Endothelial cell of umbilical vein (primary cell): ENCODE data around the gene OSBPL10. TPM values are rescaled to one million over a fixed set of nuclear protein-coding genes. Genes with fewer than 3 reads are reported as not detected.

ENCODE experiments used
- BruUV-seq: library from RNA; stranded (reverse); fragments of 400-500 nt; replicated peaks from 2 replicates; lab custom pipeline; 2021; lab: Mats Ljungman, UMichigan
- CTCF ChIA-PET: fragments of 300-600, 350-600 bp; sonication (Branson Sonifier 250); formaldehyde crosslinking; loops from one replicate; lab custom pipeline; 2021; ENCODE audit warnings: antibody characterized with exemption, inconsistent platforms; lab: Charles Lee
- POLR2A ChIA-PET: fragments of 300-600, 350-600 bp; sonication (Branson Sonifier 250); formaldehyde crosslinking; loops from one replicate; lab custom pipeline; 2021; ENCODE audit warnings: antibody characterized with exemption, inconsistent platforms; lab: Charles Lee
- DNase-seq: peaks from one replicate; pipeline ENCODE4 v3.0.0-alpha.2; 2011; ENCODE audit warnings: low read depth, low spot score
- FAIRE-seq: peaks from 2 replicates; lab custom pipeline; 2011; peaks lifted over from hg19 to GRCh38; lab: Jason Lieb, UNC
- H2AFZ ChIP-seq: 2 replicates; pipeline ENCODE4 v1.6.0; 2012; ENCODE audit warnings: low read depth, low read length, control low read depth, inconsistent platforms
- H3K27ac ChIP-seq: 2 replicates; pipeline ENCODE4 v1.5.1; 2011; ENCODE audit warnings: low read depth, mild to moderate bottlenecking, control low read depth, low read length, moderate library complexity; ENCODE audit not compliant: insufficient read depth
- H3K27me3 ChIP-seq, 2 experiments: 2 replicates each; pipeline versions ENCODE4 v1.6.0 to v1.6.1; 2011; ENCODE audit warnings: low read length in 2 of 2, mixed read lengths in 1 of 2; ENCODE audit not compliant: control insufficient read depth in 2 of 2, insufficient read depth in 2 of 2
- H3K36me3 ChIP-seq, 2 experiments: 2 replicates in 1 of 2; 3 replicates in 1 of 2; pipeline ENCODE4 v1.5.1; 2011; ENCODE audit warnings: low read length in 2 of 2, mild to moderate bottlenecking in 1 of 2, moderate library complexity in 1 of 2; ENCODE audit not compliant: control insufficient read depth in 2 of 2, insufficient read depth in 2 of 2; ENCODE audit errors: extremely low read depth in 1 of 2
- H3K4me1 ChIP-seq: 3 replicates; pipeline ENCODE4 v1.5.1; 2011; ENCODE audit warnings: mild to moderate bottlenecking, low read length; ENCODE audit not compliant: control insufficient read depth, insufficient read depth; ENCODE audit errors: extremely low read depth
- H3K4me2 ChIP-seq: 2 replicates; pipeline ENCODE4 v1.6.1; 2011; ENCODE audit warnings: low read length, control low read depth, mixed read lengths; ENCODE audit not compliant: insufficient read depth
- H3K4me3 ChIP-seq, 3 experiments: fragments of 200-600 bp in 1 of 3; sonication (generic), shearing (Covaris generic) in 1 of 3; replicated peaks in 1 of 3; 2 replicates each; pipeline ENCODE4 v1.5.1; 2011 to 2016; ENCODE audit warnings: control low read depth in 3 of 3, low read length in 3 of 3, mild to moderate bottlenecking in 2 of 3, inconsistent platforms in 1 of 3, low read depth in 1 of 3, moderate library complexity in 1 of 3; ENCODE audit not compliant: insufficient read depth in 1 of 3
- H3K79me2 ChIP-seq: 2 replicates; pipeline ENCODE4 v1.6.0; 2012; ENCODE audit warnings: low read length, inconsistent platforms; ENCODE audit not compliant: control insufficient read depth, insufficient read depth
- H3K9ac ChIP-seq: replicated peaks from 2 replicates; pipeline ENCODE3; 2011; ENCODE audit warnings: low read length, control low read depth; ENCODE audit not compliant: insufficient read depth; ENCODE audit errors: extremely low read depth
- H3K9me1 ChIP-seq: replicated peaks from 3 replicates; pipeline ENCODE4 v1.6.0; 2011; ENCODE audit warnings: mild to moderate bottlenecking, low read length; ENCODE audit not compliant: control insufficient read depth, insufficient read depth; ENCODE audit errors: extremely low read depth
- H3K9me3 ChIP-seq: replicated peaks from 2 replicates; pipeline ENCODE4 v1.5.1; 2012; ENCODE audit warnings: low read length, inconsistent platforms; ENCODE audit not compliant: control insufficient read depth, insufficient read depth
- H4K20me1 ChIP-seq: replicated peaks from 2 replicates; pipeline ENCODE3; 2011; ENCODE audit warnings: mild to moderate bottlenecking, low read length; ENCODE audit not compliant: control insufficient read depth, insufficient read depth; ENCODE audit errors: extremely low read depth
- EZH2 ChIP-seq: IDR thresholded peaks from 2 replicates; pipeline ENCODE4 v1.6.1; 2012; ENCODE audit warnings: borderline replicate concordance, low read depth, mild to moderate bottlenecking, moderate library complexity, low read length, inconsistent platforms; ENCODE audit not compliant: severe bottlenecking
- FOS ChIP-seq: IDR thresholded peaks from 2 replicates; pipeline ENCODE4 v1.6.1; 2011; ENCODE audit warnings: mild to moderate bottlenecking, low read length, moderate library complexity, borderline replicate concordance; ENCODE audit not compliant: insufficient read depth
- GATA2 ChIP-seq: IDR thresholded peaks from 2 replicates; pipeline ENCODE4 v1.7.0; 2011; ENCODE audit warnings: low read depth, mild to moderate bottlenecking, moderate library complexity, mixed read lengths, low read length; ENCODE audit not compliant: insufficient read length, insufficient read depth
- JUN ChIP-seq: IDR thresholded peaks from 2 replicates; pipeline ENCODE4 v1.6.1; 2011; ENCODE audit warnings: borderline replicate concordance, low read depth; ENCODE audit not compliant: insufficient read length, insufficient read depth
- MYC ChIP-seq: IDR thresholded peaks from one replicate; pipeline ENCODE4 v1.6.1; 2011; ENCODE audit warnings: mild to moderate bottlenecking, low read depth, low read length
- POLR2A ChIP-seq: IDR thresholded peaks from 2 replicates; pipeline ENCODE4 v1.6.1; 2012; ENCODE audit warnings: low read depth, mild to moderate bottlenecking, control low read depth, low read length
- POLR2AphosphoS5 ChIP-seq: IDR thresholded peaks from 2 replicates; pipeline ENCODE4 v1.6.1; 2012; ENCODE audit warnings: low read depth, mild to moderate bottlenecking, control low read depth, low read length, moderate library complexity; ENCODE audit not compliant: insufficient read depth
- dilution Hi-C: fragments of 300-500 bp; cut with MboI; formaldehyde crosslinking; loops from one replicate; pipeline ENCODE4 v1.15.0; 2019; ENCODE audit warnings: low sequenced_read_pairs; ENCODE audit not compliant: extremely low pct_ligation_motif_present
- intact Hi-C: fragments of 100-400 bp; cut with micrococcal nuclease; formaldehyde crosslinking; loops from one replicate; pipeline ENCODE4 v1.10.0; 2022
- polyA plus RNA-seq, 4 experiments: library from polyadenylated mRNA; depleted of rRNA in 3 of 4; stranded (reverse) in 3 of 4; unstranded in 1 of 4; fragments of >200 nt; gene quantifications; 2 replicates each; pipeline versions ENCODE4 v1.2.1 to v1.2.3, GENCODE V29; 2011 to 2012; ENCODE audit warnings: missing spikeins in 1 of 4
- total RNA-seq: library from RNA; stranded (reverse); gene quantifications from 2 replicates; pipeline ENCODE4 v1.2.3, GENCODE V29; 2021
- TF ChIP-seq, protein P1 (sequence below), 2 donors: IDR thresholded peaks; 1 replicate in 1 of 2; 2 replicates in 1 of 2; pipeline ENCODE4 v1.5.1; 2011; ENCODE audit warnings: low read length in 2 of 2, mild to moderate bottlenecking in 2 of 2, moderate library complexity in 2 of 2, control low read depth in 1 of 2, inconsistent platforms in 1 of 2, low read depth in 1 of 2; ENCODE audit not compliant: insufficient read depth in 1 of 2; ENCODE audit errors: extremely low read depth in 1 of 2
- TF ChIP-seq, protein P2 (sequence below): IDR thresholded peaks from 2 replicates; pipeline ENCODE4 v1.6.1; 2011; ENCODE audit not compliant: insufficient read depth, insufficient read length

OSBPL10 gene
- total and polyA plus RNA-seq, 2 donors (not counting 3 experiments of a cell fraction or from before 2014, with no cell fraction given) = 10.8 to 47.6 TPM

DNA sequence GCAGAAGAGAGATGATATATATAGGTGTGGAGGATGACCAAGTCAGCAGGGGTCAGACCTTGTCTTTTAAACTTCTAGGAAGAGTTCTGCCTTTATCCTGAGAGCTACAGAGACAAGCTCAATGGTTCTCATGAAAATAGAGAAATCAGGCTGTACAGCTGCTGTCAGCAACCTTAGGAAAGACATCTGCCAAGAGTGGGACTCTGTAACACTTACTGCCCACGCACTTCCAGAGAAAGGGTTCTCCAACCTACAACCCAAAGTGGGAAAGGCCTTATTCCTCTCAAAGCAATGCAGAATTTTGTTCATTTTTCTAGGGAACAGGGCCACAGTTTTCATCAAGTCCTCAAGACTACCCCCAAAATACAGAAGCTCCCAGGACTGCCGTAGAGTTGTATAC, 309.6 kb downstream of the OSBPL10 start:
- CTCF ChIA-PET = no interaction called here
- H3K27ac ChIP-seq = no peak overlapping the region

More for the DNA sequence above, 309.6 kb downstream of the OSBPL10 start:
- DNase-seq = no peak
- no peak overlapping the region for H3K9ac ChIP-seq
- no peak overlapping the region for H2AFZ ChIP-seq
- BruUV-seq = no TSS peak
- no peaks in the 10 kb centered on the region for H3K9me3 ChIP-seq
- H3K79me2 ChIP-seq = no peaks in the 10 kb centered on the region
- POLR2A ChIA-PET = no interaction called here
- no peak overlapping the region for H3K4me2 ChIP-seq
- TF ChIP-seq MYC (no peak), POLR2A (no peak), FOS (no peak), EZH2 (no peak), JUN (no peak), POLR2AphosphoS5 (no peak), GATA2 (no peak)
- TF ChIP-seq, protein P1, sequence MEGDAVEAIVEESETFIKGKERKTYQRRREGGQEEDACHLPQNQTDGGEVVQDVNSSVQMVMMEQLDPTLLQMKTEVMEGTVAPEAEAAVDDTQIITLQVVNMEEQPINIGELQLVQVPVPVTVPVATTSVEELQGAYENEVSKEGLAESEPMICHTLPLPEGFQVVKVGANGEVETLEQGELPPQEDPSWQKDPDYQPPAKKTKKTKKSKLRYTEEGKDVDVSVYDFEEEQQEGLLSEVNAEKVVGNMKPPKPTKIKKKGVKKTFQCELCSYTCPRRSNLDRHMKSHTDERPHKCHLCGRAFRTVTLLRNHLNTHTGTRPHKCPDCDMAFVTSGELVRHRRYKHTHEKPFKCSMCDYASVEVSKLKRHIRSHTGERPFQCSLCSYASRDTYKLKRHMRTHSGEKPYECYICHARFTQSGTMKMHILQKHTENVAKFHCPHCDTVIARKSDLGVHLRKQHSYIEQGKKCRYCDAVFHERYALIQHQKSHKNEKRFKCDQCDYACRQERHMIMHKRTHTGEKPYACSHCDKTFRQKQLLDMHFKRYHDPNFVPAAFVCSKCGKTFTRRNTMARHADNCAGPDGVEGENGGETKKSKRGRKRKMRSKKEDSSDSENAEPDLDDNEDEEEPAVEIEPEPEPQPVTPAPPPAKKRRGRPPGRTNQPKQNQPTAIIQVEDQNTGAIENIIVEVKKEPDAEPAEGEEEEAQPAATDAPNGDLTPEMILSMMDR (IDR thresholded peaks at IDR 0.05; ENCODE audit: extremely low read depth in 1 of 2, insufficient read depth in 1 of 2, low read depth in 1 of 2, low read length in 2 of 2) = no peak
- TF ChIP-seq, protein P2, sequence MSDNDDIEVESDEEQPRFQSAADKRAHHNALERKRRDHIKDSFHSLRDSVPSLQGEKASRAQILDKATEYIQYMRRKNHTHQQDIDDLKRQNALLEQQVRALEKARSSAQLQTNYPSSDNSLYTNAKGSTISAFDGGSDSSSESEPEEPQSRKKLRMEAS = no peak
- H4K20me1 ChIP-seq = no peaks in the 10 kb centered on the region
- H3K9me1 ChIP-seq = no peaks in the 10 kb centered on the region
- no peak overlapping the region for H3K4me3 ChIP-seq
- H3K4me1 ChIP-seq = peaks cover 16% of the 10 kb centered on the region
- H3K36me3 ChIP-seq = no peaks in the 10 kb centered on the region
- intact Hi-C loops = no loop called here
- H3K27me3 ChIP-seq = no peaks in the 10 kb centered on the region
- no peak for FAIRE-seq
- dilution Hi-C loops = no loop called here
